Measurements from ENCODE around the gene HSF2BP.

HSF2BP gene

GRCh38 chr21:43693981-43694380 is 34.7 kb upstream of the HSF2BP start:
- DNase-seq (ENCODE audit: extremely low spot score) = no peak
- TF ChIP-seq ELF4 (IDR thresholded peaks at IDR 0.05) (no peak), SP1 (IDR thresholded peaks at IDR 0.05) (no peak), FOXK2 (IDR thresholded peaks at IDR 0.05) (no peak), SUZ12 (IDR thresholded peaks at IDR 0.05) (no peak), BHLHE40 (IDR thresholded peaks at IDR 0.05; ENCODE audit: borderline replicate concordance) (no peak), PKNOX1 (IDR thresholded peaks at IDR 0.05) (no peak), NFRKB (IDR thresholded peaks at IDR 0.05) (no peak), L3MBTL2 (conservative IDR thresholded peaks at IDR 0.05) (no peak), FOXM1 (IDR thresholded peaks at IDR 0.05; ENCODE audit: borderline replicate concordance) (no peak), ZNF384 (IDR thresholded peaks at IDR 0.05) (no peak), FOXA1 (IDR thresholded peaks at IDR 0.05) (no peak), CTBP1 (IDR thresholded peaks at IDR 0.05; ENCODE audit: borderline replicate concordance) (no peak), HDGF (IDR thresholded peaks at IDR 0.05; ENCODE audit: borderline replicate concordance) (no peak), LEF1 (IDR thresholded peaks at IDR 0.05; ENCODE audit: borderline replicate concordance) (no peak), TARDBP (IDR thresholded peaks at IDR 0.05) (no peak), ARNT (IDR thresholded peaks at IDR 0.05) (no peak)
- CTCF ChIA-PET = no interaction called here
- POLR2A ChIA-PET = no interaction called here

GRCh38 chr21:43692949-43693348 is 33.7 kb upstream of the HSF2BP start:
- POLR2A ChIA-PET = interaction anchor here (1.0 kb wide), 1 partner anchor 10 kb away, joined by 3 read pairs; no protein-coding TSS in a partner anchor
- no peak for DNase-seq (ENCODE audit: extremely low spot score)
- CTCF ChIA-PET = no interaction called here
- TF ChIP-seq FOXA1 (IDR thresholded peaks at IDR 0.05) = no peak
- TF ChIP-seq ELF4 (IDR thresholded peaks at IDR 0.05) = no peak
- TF ChIP-seq TARDBP (IDR thresholded peaks at IDR 0.05) = no peak
- no peak for TF ChIP-seq LEF1 (IDR thresholded peaks at IDR 0.05; ENCODE audit: borderline replicate concordance)
- no peak for TF ChIP-seq SUZ12 (IDR thresholded peaks at IDR 0.05)
- no peak for TF ChIP-seq SP1 (IDR thresholded peaks at IDR 0.05)
- TF ChIP-seq L3MBTL2 (conservative IDR thresholded peaks at IDR 0.05) = no peak
- TF ChIP-seq HDGF (IDR thresholded peaks at IDR 0.05; ENCODE audit: borderline replicate concordance) = no peak
- TF ChIP-seq ZNF384 (IDR thresholded peaks at IDR 0.05) = no peak
- no peak for TF ChIP-seq FOXM1 (IDR thresholded peaks at IDR 0.05; ENCODE audit: borderline replicate concordance)
- TF ChIP-seq ARNT (IDR thresholded peaks at IDR 0.05) = no peak
- no peak for TF ChIP-seq BHLHE40 (IDR thresholded peaks at IDR 0.05; ENCODE audit: borderline replicate concordance)
- TF ChIP-seq NFRKB (IDR thresholded peaks at IDR 0.05) = no peak
- no peak for TF ChIP-seq FOXK2 (IDR thresholded peaks at IDR 0.05)
- no peak for TF ChIP-seq CTBP1 (IDR thresholded peaks at IDR 0.05; ENCODE audit: borderline replicate concordance)
- TF ChIP-seq PKNOX1 (IDR thresholded peaks at IDR 0.05) = no peak

- no peak for DNase-seq (ENCODE audit: extremely low spot score)
- POLR2A ChIA-PET = no interaction called here
- CTCF ChIA-PET = no interaction called here
- TF ChIP-seq PKNOX1 (IDR thresholded peaks at IDR 0.05) (no peak), LEF1 (IDR thresholded peaks at IDR 0.05; ENCODE audit: borderline replicate concordance) (no peak), HDGF (IDR thresholded peaks at IDR 0.05; ENCODE audit: borderline replicate concordance) (no peak), FOXM1 (IDR thresholded peaks at IDR 0.05; ENCODE audit: borderline replicate concordance) (no peak), FOXA1 (IDR thresholded peaks at IDR 0.05) (no peak), SP1 (IDR thresholded peaks at IDR 0.05) (no peak), L3MBTL2 (conservative IDR thresholded peaks at IDR 0.05) (no peak)
Measured at GRCh38 chr21:43691801-43692200, 32.5 kb upstream of the HSF2BP start.

- CTCF ChIA-PET = no interaction called here
- TF ChIP-seq LEF1 (IDR thresholded peaks at IDR 0.05; ENCODE audit: borderline replicate concordance) (no peak), L3MBTL2 (conservative IDR thresholded peaks at IDR 0.05) (no peak), TARDBP (IDR thresholded peaks at IDR 0.05) (no peak), HDGF (IDR thresholded peaks at IDR 0.05; ENCODE audit: borderline replicate concordance) (no peak), ELF4 (IDR thresholded peaks at IDR 0.05) (no peak), NFRKB (IDR thresholded peaks at IDR 0.05) (no peak), SUZ12 (IDR thresholded peaks at IDR 0.05) (no peak), SP1 (IDR thresholded peaks at IDR 0.05) (no peak), ZNF384 (IDR thresholded peaks at IDR 0.05) (no peak), FOXA1 (IDR thresholded peaks at IDR 0.05) (no peak), CTBP1 (IDR thresholded peaks at IDR 0.05; ENCODE audit: borderline replicate concordance) (no peak), PKNOX1 (IDR thresholded peaks at IDR 0.05) (no peak), FOXM1 (IDR thresholded peaks at IDR 0.05; ENCODE audit: borderline replicate concordance) (no peak), BHLHE40 (IDR thresholded peaks at IDR 0.05; ENCODE audit: borderline replicate concordance) (no peak), ARNT (IDR thresholded peaks at IDR 0.05) (no peak), FOXK2 (IDR thresholded peaks at IDR 0.05) (no peak)
- no peak for DNase-seq (ENCODE audit: extremely low spot score)
- POLR2A ChIA-PET = no interaction called here
Measured at GRCh38 chr21:43691086-43691795, 32.0 kb upstream of the HSF2BP start.

- TF ChIP-seq SP1 (IDR thresholded peaks at IDR 0.05) (no peak), BHLHE40 (IDR thresholded peaks at IDR 0.05; ENCODE audit: borderline replicate concordance) (no peak), LEF1 (IDR thresholded peaks at IDR 0.05; ENCODE audit: borderline replicate concordance) (no peak), FOXM1 (IDR thresholded peaks at IDR 0.05; ENCODE audit: borderline replicate concordance) (no peak), PKNOX1 (IDR thresholded peaks at IDR 0.05) (no peak), CTBP1 (IDR thresholded peaks at IDR 0.05; ENCODE audit: borderline replicate concordance) (no peak), ZNF384 (IDR thresholded peaks at IDR 0.05) (no peak), L3MBTL2 (conservative IDR thresholded peaks at IDR 0.05) (no peak), SUZ12 (IDR thresholded peaks at IDR 0.05) (no peak), ELF4 (IDR thresholded peaks at IDR 0.05) (no peak), ARNT (IDR thresholded peaks at IDR 0.05) (no peak), HDGF (IDR thresholded peaks at IDR 0.05; ENCODE audit: borderline replicate concordance) (no peak), TARDBP (IDR thresholded peaks at IDR 0.05) (no peak), FOXK2 (IDR thresholded peaks at IDR 0.05) (no peak), FOXA1 (IDR thresholded peaks at IDR 0.05) (no peak), NFRKB (IDR thresholded peaks at IDR 0.05) (no peak)
- DNase-seq (ENCODE audit: extremely low spot score) = no peak
- ChIA-PET CTCF (no interaction called here), POLR2A (no interaction called here)
Measured at GRCh38 chr21:43690346-43690745, 31.1 kb upstream of the HSF2BP start.

Data from HEK293T (cell line).